DMS53 treated with DMSO at 0.1 percent for 48 hours (cell line): ENCODE results near the gene MCUB.
A peak's percentile ranks its signal among the peaks of the same experiment; 100 is the strongest.

Source experiments
- DNase-seq: peaks from one replicate; lab custom pipeline; 2025; ENCODE audit not compliant: unreplicated experiment; lab: John Stamatoyannopoulos, UW

The MCUB gene

DNA sequence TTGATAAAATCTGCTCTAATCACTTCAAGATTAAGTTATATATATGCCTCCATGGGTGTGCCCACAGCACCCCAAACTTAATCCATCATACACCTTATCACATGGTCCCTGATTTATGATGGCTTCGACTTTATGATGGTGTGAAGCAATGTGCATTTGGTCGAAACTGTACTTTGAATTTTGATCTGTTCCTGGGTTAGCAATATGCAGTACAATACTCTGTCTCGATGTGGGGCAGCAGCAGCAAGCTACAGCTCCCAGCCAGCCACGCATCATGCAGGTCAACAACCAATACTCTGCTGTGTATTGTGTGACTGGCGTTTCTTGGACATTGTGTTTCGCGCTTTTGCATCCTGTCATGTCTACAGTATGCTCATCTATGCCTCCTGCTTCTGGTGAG, 62.6 kb downstream of the MCUB start:
- DNase-seq: no peak

DNA sequence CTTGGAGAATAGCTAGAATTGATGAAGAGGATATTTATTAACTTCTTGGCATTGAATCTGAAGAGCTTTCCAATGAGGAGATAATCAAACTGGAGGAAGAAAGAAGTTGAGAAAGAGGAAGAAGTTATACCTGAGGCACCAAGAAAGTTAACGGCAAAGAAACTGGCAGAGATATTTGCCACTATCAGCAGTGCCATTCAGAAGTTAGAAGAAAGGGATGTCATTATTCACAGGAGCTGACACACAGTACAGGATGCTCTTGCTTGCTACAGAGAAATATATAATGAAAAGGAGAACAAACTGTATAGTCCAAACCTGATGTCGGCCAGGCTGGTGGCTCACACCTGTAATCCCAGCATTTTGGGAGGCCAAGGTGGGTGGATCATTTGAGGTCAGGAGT, 64.5 kb downstream of the MCUB start:
- DNase-seq: no peak

DNA sequence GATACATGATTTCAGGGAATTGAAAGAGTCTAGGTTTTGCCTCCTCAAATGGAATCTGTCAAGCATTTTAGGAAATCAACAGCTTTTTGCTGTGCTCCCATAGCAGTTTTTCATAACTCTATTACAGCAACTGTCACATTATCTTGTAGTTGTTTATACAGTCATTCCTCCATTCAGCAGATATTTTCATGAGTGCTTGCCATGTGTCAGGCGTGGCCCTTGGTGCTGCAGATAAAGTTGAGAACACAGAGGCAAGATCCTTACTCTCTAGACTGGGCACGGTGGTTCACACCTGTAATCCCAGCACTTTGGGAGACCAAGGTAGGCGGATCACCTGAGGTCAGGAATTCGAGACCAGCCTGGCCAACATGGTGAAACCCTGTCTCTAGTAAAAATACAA, 67.3 kb downstream of the MCUB start:
- DNase-seq: no peak

DNA sequence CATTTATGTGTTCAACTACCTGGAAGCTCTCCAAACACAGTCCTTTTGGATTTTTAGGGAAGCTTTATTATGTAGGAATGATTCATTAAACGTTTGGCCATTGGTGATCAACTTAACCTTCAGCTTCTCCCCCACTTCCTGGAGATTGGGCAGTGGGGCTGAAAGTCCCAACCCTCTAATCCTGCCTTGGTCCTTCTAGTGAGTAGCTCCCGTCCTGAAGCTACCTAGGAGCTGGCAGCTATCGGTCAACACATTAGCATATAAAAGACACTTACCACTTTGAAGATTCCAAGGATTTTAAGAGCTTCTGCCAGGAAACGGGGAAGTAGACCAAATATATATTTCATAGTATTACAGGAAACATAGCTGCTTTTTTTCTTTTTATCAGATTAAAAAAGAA, 69.7 kb downstream of the MCUB start:
- DNase-seq: no peak

DNA sequence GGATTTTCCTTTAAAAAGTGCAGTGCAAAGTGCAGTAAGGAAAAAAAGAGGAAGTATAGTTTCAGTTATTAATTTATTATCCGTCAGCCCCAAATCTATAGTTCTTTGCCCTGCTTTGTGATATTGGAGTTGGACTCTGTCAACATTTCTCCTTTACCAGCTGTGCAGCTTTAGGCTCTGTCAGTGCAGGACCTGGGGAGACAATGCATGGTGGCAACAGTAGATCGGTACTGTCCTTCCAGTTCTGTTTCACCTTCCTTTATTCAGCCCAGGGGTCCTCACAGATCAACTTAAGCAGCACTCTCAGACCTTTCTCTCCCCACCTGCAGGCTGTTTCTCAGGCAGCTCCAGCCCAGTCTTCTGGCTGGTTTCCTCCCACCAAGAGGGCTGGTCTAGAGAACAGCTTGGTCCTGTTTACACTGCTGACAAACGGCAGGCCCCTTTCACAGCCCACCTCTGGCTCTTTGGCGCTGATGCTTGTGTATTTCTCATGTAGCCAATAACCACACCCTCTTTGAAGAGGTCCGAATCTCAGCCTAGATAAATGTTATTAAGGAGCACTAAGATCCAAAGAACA, 71.6 kb downstream of the MCUB start:
- DNase-seq: peak; percentile 38

DNA sequence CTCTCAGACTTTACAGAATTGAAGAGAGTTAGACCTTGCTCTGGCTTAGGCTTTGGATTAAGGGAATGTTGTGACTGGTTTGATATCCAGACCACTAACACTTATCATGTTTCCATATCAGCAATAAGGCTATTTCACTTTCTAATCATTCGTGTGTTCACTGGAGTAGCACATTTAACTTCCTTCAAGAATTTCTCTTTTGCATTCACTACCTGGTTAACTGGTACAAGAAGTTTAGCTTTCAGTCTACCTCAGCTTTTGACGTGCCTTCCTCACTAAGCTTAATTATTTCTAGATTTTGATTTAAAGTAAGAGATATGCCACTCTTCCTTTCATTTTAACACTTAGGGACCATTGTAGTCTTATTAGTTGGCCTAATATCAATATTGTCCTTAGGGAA, 80.6 kb downstream of the MCUB start:
- no peak for DNase-seq

DNA sequence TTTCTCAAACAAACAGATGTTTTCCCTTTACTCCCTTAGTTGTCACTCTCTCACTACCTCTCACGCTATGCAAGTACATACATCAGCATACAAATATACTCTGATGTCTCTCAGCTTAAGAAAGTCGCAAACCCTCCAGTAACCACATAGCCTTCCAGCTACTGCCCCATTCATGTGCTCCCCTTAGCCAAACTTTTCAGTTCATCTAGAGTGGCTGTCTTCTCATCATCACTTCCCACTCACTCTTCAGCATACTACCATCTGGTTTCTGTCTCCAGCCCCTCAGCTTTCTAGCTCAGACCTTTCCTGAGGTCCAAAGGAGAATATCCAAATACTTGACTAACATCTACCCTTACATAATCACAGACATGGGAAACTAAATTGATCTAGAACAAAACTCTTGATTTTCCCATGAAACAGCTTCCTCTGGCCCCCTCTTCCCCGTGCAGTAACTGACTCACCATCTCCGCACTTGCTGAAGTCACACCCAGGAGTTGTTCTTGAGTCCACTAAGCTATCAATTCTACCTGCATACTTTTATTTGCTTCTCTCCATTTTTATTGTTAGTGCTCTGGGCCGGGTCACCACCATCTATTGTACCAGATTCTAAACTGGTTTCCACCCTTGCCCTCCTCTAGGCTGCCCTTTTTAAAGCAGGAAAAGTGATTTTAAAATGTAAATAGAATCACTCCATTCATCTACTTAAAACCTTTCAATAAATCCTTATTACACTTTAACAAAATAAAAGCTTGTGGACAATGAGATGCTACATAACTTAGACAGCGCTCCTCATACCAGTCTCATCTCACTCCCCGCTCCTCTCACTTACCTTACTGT, 86.0 kb downstream of the MCUB start:
- DNase-seq: no peak

DNA sequence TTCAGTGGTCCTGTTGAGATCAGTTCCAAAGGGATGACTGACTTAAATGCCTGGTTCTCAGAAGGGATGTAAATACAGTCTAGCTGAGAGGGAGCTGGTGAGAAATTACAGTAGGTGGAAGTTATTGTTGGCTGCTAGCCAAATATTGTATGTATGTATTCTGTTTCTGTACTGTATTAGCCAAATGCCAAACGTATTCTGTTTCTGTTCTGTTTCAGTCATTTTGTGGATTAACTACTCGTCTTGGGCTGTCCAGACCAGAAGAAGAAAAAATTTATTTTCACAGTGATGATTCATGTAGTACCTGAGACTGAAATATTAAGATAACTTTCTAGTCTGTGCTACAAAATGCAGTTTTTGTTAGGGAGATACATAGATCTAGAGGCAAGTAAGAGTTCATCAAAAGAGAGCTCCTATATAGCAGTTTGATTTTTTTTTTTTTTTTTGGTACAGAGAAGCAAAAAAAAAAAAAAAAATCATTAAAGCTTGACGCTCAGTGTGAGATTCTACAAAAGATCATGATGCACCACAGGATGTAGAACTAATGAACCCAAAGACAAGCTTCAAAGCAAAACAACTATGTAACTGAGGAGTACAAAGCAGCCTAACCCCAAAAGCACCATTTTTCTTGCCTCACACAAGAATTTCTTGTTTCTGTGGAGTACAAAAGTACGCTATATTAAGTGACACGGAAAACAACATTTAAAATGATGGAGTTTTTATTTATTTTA, 88.4 kb downstream of the MCUB start:
- DNase-seq: no peak

DNA sequence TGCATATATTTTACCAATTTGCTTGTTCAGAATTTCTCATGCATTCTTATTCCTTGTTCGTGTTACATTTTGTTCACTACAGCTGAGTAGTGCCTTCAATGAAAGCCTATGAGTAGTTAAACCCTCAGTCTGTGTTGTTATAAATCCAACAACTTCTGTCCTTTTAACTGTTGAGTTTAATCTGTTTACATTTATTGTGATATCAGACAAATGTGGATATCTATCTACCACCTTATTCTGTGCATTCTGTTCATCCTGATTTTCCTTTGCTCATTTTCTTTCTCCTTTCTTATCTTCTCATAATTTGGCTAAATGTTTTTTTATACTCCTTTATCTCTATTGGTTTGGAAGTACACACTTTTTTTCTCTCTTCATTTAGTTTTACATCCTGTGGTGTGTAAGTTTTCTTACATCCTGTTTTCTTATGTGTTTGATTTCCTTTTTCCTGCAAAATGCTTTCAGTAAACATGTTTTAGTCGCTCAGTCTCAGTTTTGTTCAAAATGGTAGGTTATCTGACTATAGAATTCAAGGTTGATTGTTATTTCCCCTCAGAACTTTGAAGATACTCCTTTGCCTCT, 89.0 kb downstream of the MCUB start:
- no peak for DNase-seq

DNA sequence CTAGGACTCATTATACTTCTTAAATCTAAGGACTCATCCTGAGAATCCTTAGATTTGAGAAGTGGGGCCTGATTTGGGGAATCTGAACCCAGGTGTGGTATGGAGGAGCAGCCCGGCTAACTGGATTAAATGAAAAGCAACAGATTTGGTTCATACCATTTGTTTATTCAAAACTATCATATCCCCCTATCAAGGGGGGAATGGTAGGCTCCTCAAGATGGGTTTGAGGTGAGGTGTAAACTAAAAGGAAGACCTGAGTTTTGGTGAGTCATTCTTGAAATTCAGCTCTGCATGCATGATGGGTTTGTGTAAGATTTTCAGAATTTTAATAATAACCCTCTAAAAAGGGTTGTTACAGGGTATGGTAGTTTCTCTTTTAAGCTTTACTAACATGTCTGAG, 89.8 kb downstream of the MCUB start:
- DNase-seq: no peak

DNA sequence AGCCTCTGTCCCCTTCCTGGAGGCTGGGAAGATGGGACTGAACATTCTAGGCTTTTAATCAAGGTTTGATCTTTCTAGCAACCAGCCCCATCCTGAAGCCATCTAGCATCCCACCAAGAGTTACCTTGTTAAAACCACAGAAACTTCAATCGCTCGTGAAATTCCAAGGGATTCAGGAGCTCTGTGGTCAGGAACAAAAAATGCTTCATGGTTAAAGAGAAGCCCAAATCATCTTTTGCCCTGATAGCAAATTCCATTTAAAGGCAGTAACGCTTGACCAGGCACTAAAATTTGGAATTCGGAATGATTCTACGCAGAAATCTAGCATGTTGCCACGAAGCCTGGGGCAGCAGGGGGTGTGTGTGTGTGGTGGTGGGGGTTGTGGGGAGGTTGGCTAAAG, 95.3 kb downstream of the MCUB start:
- DNase-seq: no peak

DNA sequence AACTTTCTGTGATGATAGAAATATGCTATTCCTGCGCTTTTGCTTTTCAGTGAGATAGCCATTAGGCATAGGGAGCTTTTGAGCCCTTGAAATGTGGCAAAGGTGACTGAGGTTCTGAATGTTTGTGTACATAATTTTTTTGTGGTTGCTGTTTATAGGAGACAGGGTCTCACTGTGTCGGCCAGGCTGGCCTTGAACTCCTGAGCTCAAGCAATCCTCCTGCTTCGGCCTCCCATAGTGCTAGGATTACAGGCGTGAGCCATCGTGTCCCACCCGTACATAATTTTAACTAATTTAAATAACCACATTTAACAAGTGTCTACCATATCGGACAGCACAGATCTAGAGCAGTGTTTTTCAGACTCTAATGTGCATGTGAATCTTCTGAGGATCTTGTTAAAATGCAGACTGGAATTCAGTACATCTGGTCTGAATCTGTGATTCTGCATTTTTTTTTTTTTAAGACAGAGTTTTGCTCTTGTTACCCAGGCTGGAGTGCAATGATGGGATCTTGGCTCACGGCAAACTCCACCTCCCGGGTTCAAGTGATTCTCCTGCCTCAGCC, 97.9 kb downstream of the MCUB start:
- no peak for DNase-seq

DNA sequence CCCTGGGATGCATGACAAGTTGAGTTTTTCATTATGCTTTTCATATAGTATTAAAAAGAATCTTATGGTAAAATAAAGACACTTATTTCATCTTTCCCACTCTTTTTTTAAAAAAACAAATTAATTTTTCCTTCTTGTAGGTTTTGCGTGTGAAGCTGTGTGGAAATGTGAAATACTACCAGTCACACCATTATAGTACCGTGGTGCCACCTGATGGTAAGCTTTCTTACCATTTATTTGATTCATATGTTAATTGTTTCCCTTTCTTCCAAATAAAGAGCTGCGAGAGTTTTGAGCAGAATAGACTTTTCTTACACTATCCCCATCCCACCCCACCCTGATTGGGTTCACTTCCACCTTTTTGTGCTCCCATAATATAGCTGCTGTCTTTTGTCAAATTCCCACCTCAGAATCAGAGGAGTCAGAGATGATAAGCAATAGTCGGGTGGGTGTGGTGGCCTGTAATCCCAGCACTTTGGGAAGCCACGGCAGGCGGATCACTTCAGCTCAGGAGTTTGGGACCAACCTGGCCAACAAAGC, 98.9 kb downstream of the MCUB start:
- no peak for DNase-seq

DNA sequence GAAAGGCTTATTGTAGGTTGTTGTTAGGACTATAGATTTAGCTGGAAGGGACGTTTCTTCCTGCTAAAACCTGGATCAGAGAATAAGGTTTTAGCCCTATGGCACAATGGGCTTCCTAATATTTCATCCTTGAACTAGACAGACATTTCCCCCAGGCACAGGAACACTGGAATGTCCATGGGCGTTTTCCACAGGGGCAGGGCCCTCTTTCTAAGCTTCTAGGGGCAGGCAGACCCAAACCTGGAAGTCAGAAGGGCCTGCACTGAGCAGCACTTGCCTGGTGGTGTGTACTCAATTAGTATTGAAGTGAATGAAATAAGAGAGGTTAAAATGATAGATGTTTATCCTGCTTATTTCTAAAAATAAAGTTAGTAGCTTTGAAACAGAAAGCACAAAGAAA, 102.1 kb downstream of the MCUB start:
- DNase-seq: no peak

DNA sequence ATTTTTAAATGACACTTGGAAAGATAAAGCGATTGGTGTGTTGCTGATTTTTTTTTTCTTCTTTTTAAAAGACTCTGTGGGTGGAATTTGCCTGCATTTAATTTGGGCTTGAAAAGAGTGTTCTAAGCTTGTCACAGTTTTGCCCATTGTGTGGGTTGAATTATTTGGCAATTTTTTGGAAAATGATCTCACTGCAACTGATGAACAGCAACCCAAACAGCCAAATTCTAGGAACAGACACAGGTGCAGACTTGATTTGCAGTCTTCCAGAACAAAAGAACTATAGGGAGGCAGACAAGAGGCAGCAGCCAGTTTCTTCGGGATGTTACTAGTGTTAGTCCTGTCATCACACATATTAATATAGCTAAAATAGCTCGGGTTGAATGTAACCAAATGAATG, 102.7 kb downstream of the MCUB start:
- DNase-seq: no peak

DNA sequence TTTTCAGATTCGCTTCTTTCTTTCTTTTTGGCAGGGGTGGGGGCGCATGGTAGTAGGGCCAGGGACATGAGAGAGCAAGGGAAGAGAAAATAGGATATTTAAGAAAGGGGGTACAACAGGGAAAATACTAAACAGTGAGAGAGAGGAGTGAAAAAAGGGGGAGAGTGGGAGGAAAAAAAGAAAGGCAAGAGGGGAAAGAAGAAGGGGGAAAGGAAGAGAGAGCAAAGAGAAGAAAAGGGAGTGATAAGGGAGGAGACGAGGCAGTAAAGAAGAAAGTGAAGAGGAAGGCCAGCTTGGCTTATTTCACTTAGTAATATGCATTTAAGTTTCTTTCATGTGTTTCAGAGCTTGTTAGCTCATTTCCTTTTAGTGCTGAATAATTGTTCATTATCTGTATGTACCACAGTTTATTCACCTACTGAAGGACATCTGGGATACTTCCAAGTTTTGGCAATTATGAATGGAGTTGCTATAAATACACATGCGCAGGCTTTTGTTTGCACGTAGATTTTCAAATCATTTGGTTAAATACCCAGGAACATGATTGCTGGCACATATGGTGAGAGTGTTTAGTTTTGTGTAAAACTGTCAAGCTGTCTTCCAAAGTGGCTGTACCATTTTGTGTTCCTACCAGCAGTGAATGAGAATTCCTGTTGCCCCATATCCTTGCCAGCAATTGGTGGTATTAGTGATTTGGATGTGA, 105.9 kb downstream of the MCUB start:
- DNase-seq: no peak

DNA sequence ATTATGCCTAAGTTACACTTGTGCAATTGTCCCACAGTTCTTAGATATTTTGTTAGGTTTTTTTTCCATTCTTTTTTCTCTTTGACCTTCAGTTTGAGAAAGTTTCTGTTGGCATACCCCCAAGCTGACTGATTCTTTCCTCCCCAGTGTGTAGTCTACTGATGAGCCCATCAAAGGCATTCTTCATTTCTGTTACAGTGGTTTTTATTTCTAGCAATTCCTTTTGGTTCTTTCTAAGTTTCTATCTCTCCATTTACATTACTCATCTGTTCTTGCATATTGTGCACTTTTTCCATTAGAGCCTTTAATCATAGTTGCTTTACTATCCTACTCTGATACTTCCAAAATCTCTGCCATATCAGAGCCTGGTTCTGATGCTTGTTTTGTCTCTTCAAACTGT, 111.3 kb downstream of the MCUB start:
- DNase-seq: no peak

DNA sequence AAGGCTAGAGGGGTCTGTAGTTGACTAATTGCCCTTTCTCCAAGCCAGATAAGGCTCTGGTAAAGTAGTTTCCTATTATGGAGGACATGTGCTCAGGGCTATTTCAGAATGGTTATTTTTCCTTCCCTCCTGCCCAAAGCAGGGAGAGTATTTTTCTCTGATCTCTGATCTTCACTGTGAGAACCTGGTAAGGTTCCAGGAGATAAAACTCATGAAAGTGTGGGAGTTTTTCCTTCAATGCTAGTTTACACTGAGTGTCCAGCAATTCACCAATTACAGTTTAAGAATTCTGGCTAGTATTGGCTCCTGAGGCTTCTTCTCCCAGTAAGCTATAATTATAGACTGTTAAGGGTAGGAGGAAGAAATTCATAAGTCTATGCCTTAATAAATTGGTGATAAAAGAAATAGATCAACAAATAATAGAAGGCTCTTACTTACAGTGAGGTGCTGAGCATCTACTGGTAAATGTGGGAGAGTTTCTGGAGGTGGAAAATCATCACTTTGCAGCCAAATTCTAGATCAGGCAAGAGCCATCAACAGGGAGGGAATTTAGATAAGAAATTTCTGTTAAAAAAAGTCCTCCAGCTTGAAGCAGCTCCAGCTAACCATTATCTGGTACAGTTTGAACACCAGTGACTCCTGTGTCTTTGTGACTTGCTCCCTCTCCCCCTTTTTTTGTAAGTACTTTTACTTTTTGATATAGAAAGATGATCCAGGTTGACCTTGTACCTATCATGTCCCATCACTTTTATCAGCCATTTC, 112.3 kb downstream of the MCUB start:
- DNase-seq: no peak

DNA sequence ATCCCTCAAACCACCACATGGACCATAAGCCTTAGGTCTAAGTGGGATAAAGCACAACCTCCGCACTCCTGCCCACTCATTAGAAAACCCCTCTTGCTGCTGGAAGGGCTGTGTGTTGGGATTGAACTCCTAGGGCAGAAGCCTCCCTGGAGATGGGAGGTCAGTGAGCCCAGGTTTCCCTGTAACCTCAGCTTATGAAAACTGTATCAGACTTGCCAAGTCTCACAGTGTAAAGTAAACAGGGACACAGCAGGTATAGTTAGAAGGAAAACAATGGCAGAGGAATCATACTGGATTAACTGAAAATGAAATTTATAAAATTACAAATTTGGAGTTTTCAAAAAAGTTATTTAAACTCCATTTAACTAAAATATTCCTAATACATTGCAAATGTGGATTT, 113.3 kb downstream of the MCUB start:
- DNase-seq: no peak

DNA sequence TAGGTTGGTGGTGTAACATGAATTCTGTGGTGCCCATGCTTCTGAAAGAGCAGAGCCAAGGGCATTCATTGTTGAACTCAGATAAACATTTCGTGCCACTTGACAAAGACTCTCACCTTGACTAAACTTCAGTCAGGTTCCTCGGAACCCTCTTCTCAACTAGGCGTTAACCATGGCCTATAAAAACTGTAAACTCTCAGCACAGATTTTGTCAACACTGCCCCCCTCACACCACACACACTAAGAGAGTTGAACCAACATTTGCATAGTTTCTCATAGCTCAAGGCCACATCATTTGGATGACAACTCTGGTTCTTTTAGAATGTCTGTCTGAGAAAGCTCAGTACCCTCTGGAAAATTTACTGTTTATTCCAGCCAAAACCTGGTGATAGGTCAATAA, 115.1 kb downstream of the MCUB start:
- DNase-seq: no peak
